GM23338 (cell line): ENCODE results near the gene PPP2R5B. TPM values are rescaled to one million over a fixed set of nuclear protein-coding genes. Genes with fewer than 3 reads are reported as not detected.

Experiments
- ATAC-seq: fragments of 200-7000 bp; cut with Tn5 transposase; 3 replicates; pipeline ENCODE4 v1.9.1; 2020
- DNase-seq: peaks from one replicate; pipeline ENCODE4 v3.0.0-alpha.2; 2015; ENCODE audit warnings: low spot score
- H2AFZ ChIP-seq: fragments of 200-600 bp; sonication (generic); 2 replicates; pipeline ENCODE4 v1.8.0; 2016; ENCODE audit warnings: antibody characterized with exemption, mild to moderate bottlenecking, moderate library complexity
- H3F3A ChIP-seq: fragments of 200-600 bp; sonication (generic); replicated peaks from 2 replicates; pipeline ENCODE4 v1.8.0; 2017; ENCODE audit warnings: antibody characterized with exemption, mixed run types, low read depth
- H3K27ac ChIP-seq: fragments of 200-600 bp; sonication (generic); 2 replicates; pipeline ENCODE4 v1.6.1; 2016; ENCODE audit warnings: low read depth
- H3K27me3 ChIP-seq: fragments of 200-600 bp; sonication (generic); 2 replicates; pipeline ENCODE4 v1.8.0; 2016; ENCODE audit warnings: mild to moderate bottlenecking, mixed run types, moderate library complexity; ENCODE audit not compliant: insufficient read depth
- H3K36me3 ChIP-seq: fragments of 200-600 bp; sonication (generic); 2 replicates; pipeline ENCODE4 v1.8.0; 2016; ENCODE audit warnings: mild to moderate bottlenecking; ENCODE audit not compliant: insufficient read depth
- H3K4me1 ChIP-seq: fragments of 200-600 bp; sonication (generic); 2 replicates; pipeline ENCODE4 v1.8.0; 2016; ENCODE audit warnings: mild to moderate bottlenecking, moderate library complexity; ENCODE audit not compliant: insufficient read depth
- H3K4me2 ChIP-seq: fragments of 200-600 bp; sonication (generic); 2 replicates; pipeline ENCODE4 v1.7.1; 2017; ENCODE audit warnings: mixed run types
- H3K4me3 ChIP-seq: fragments of 200-600 bp; sonication (generic); 2 replicates; pipeline ENCODE4 v1.6.1; 2016; ENCODE audit warnings: mixed run types
- H3K79me2 ChIP-seq: fragments of 200-600 bp; sonication (generic); replicated peaks from 2 replicates; pipeline ENCODE4 v1.8.0; 2017; ENCODE audit warnings: mild to moderate bottlenecking; ENCODE audit not compliant: insufficient read depth
- H3K9me2 ChIP-seq: fragments of 200-600 bp; sonication (generic); 2 replicates; pipeline ENCODE4 v1.8.0; 2017; ENCODE audit not compliant: insufficient read depth
- H4K20me1 ChIP-seq: fragments of 200-600 bp; sonication (generic); replicated peaks from 2 replicates; pipeline ENCODE4 v1.8.0; 2017; ENCODE audit warnings: mild to moderate bottlenecking; ENCODE audit not compliant: insufficient read depth
- H3K27ac Mint-ChIP-seq: 2 replicates; pipeline ENCODE4 v1.8.0; 2020; ENCODE audit warnings: inconsistent platforms, mild to moderate bottlenecking, moderate library complexity, mixed read lengths
- H3K27me3 Mint-ChIP-seq: 3 replicates; pipeline ENCODE4 v1.8.0; 2022; ENCODE audit warnings: low read depth, mild to moderate bottlenecking, moderate library complexity, mixed read lengths, inconsistent platforms; ENCODE audit not compliant: insufficient read depth, poor library complexity
- H3K36me3 Mint-ChIP-seq: 3 replicates; pipeline ENCODE4 v1.8.0; 2021; ENCODE audit warnings: low read depth, mild to moderate bottlenecking, inconsistent platforms, moderate library complexity, mixed read lengths
- H3K4me1 Mint-ChIP-seq: 3 replicates; pipeline ENCODE4 v1.8.0; 2020; ENCODE audit warnings: mild to moderate bottlenecking, inconsistent platforms, mixed read lengths
- H3K4me3 Mint-ChIP-seq: 3 replicates; pipeline ENCODE4 v1.8.0; 2021; ENCODE audit warnings: moderate library complexity, mild to moderate bottlenecking, inconsistent platforms, mixed read lengths
- H3K9me3 Mint-ChIP-seq: 3 replicates; pipeline ENCODE4 v1.8.0; 2020; ENCODE audit warnings: moderate library complexity, mild to moderate bottlenecking, inconsistent platforms, mixed read lengths
- CREB1 ChIP-seq: fragments of 250-450 bp; sonication (Bioruptor Pico); IDR thresholded peaks from 2 replicates; pipeline ENCODE4 v1.5.0; 2020; ENCODE audit warnings: low read depth, mild to moderate bottlenecking, moderate library complexity
- JUNB ChIP-seq: IDR thresholded peaks from one replicate; pipeline ENCODE4 v1.6.1; 2016; ENCODE audit warnings: antibody characterized with exemption; ENCODE audit not compliant: unreplicated experiment
- NANOG ChIP-seq: IDR thresholded peaks from 2 replicates; pipeline ENCODE4 v1.6.1; 2016; ENCODE audit warnings: antibody characterized with exemption, borderline replicate concordance
- POLR2AphosphoS5 ChIP-seq: IDR thresholded peaks from 2 replicates; pipeline ENCODE4 v1.6.1; 2016; ENCODE audit warnings: antibody characterized with exemption, low read depth
- REST ChIP-seq: IDR thresholded peaks from one replicate; pipeline ENCODE4 v1.6.1; 2018; ENCODE audit warnings: antibody characterized with exemption; ENCODE audit not compliant: unreplicated experiment
- STAT1 ChIP-seq: IDR thresholded peaks from one replicate; pipeline ENCODE4 v1.6.1; 2016; ENCODE audit warnings: antibody characterized with exemption; ENCODE audit not compliant: unreplicated experiment
- ZNF114 ChIP-seq: fragments of 250-450 bp; sonication (Bioruptor Pico); IDR thresholded peaks from 2 replicates; pipeline ENCODE4 v1.5.0; 2020; ENCODE audit warnings: mild to moderate bottlenecking, moderate library complexity
- ZNF462 ChIP-seq: fragments of 250-450 bp; sonication (Bioruptor Pico); IDR thresholded peaks from 2 replicates; pipeline ENCODE4 v1.5.0; 2020; ENCODE audit warnings: mild to moderate bottlenecking, moderate library complexity
- polyA plus RNA-seq: library from polyadenylated mRNA; unstranded; fragments of >200 nt; fragmentation: Nextera tagmentation; extraction: Ambion mirVana; gene quantifications from 2 replicates; pipeline ENCODE4 v1.2.1, GENCODE V29; 2016
- total RNA-seq: library from RNA; depleted of rRNA; stranded (reverse); fragments of >200 nt; shearing (Covaris generic); gene quantifications from 2 replicates; pipeline ENCODE4 v1.2.3, GENCODE V29; 2014

The PPP2R5B gene
- total and polyA plus RNA-seq, 2 experiments from 2014 or later, result 2.8 to 5.8 TPM

- TF ChIP-seq POLR2AphosphoS5, result no peak
- no peak for TF ChIP-seq REST
Observed at GRCh38 chr11:64885367-64886286, 38.9 kb upstream of the PPP2R5B start (continued).

- H3K27ac Mint-ChIP-seq, result no peak overlapping the region
- TF ChIP-seq REST, result no peak
- TF ChIP-seq ZNF114, result no peak
- no peak for TF ChIP-seq JUNB
- TF ChIP-seq STAT1, result no peak
- TF ChIP-seq POLR2AphosphoS5, result no peak
- no peak for TF ChIP-seq NANOG
- no peak for TF ChIP-seq CREB1 (CRISPR knock-in tag)
- no peak for TF ChIP-seq ZNF462 (CRISPR knock-in tag)
Observed at GRCh38 chr11:64887234-64887756, 37.2 kb upstream of the PPP2R5B start.

More at GRCh38 chr11:64887234-64887756, 37.2 kb upstream of the PPP2R5B start:
- Histone ChIP-seq H3K9me2 (no peaks in the 10 kb centered on the region), H3K27ac (no peak overlapping the region), H4K20me1 (no peaks in the 10 kb centered on the region), H3K79me2 (no peaks in the 10 kb centered on the region), H3K27me3 (no peaks in the 10 kb centered on the region), H3K4me1 (peaks cover 16% of the 10 kb centered on the region; the same call in 1 of the 2 replicates), H3F3A (0 out of 2 replicates have a peak, but pooled peaks cover 2% of the 10 kb centered on the region), H3K36me3 (no peaks in the 10 kb centered on the region), H2AFZ (peak overlapping the region; percentile 99), H3K4me3 (peak overlapping the region; percentile 42; the same call in 1 of the 2 replicates), H3K4me2 (peak overlapping the region; percentile 64)
- H3K4me3 Mint-ChIP-seq, result peak overlapping the region; percentile 15; the same call in 1 of the 3 replicates
- DNase-seq (no peak), ATAC-seq (peak; percentile 2; the same call in 2 of the 3 replicates)
- peaks cover 15% of the 10 kb centered on the region for H3K4me1 Mint-ChIP-seq
- H3K36me3 Mint-ChIP-seq, result no peaks in the 10 kb centered on the region; the same call in 2 of the 3 replicates
- no peaks in the 10 kb centered on the region for H3K9me3 Mint-ChIP-seq
- peaks cover 5% of the 10 kb centered on the region for H3K27me3 Mint-ChIP-seq
